DMS53 treated with DMSO at 0.1 percent for 48 hours (cell line): ENCODE measurements around the gene SEMA4A.
"Not testable (repeated sequence)": the region's sequence is repeated elsewhere in the genome, so short reads cannot be mapped to it uniquely, and the experiment has no call there.

Source experiments
- DNase-seq: peaks from one replicate; lab custom pipeline; 2025; ENCODE audit not compliant: unreplicated experiment; lab: John Stamatoyannopoulos, UW

SEMA4A gene

DNA sequence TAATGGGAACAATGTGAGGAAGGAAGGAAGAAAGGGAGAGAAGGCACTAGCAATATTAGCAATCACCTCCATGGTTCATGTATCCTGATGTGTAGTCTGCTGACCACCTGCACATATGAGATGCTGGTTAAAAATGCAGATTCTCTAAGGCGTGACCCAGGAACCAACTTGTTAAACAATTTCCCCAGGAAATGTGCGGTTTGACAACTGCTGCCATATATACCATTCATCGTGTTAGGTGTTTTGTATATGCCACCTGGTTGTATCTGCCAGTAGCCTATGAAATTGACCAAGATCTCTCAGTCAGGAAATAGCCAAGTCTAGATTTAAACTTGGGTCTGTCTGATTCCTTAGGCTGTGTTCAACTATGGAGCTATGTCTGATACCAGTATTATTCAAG is 4.1 kb downstream of the SEMA4A start:
- no peak for DNase-seq

DNA sequence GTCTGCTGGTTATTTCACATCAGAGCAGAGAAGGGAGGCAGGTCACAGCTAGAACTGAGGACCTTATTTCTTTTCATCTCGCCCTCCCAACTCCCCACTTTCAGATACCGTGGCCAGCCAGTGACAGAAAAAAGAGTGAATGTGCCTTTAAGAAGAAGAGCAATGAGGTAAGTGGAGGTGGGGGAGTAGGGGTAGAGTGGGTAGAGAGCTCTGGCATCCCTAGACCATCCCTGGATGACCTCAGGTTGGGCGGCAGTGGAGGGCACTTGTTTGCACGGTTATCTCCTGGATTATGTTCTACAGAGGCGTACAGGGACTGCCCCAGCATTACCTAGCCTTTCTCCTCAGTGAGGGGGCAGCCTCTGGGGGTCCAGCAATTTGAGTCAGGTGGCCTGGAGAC is 4.6 kb downstream of the SEMA4A start:
- no peak for DNase-seq

DNA sequence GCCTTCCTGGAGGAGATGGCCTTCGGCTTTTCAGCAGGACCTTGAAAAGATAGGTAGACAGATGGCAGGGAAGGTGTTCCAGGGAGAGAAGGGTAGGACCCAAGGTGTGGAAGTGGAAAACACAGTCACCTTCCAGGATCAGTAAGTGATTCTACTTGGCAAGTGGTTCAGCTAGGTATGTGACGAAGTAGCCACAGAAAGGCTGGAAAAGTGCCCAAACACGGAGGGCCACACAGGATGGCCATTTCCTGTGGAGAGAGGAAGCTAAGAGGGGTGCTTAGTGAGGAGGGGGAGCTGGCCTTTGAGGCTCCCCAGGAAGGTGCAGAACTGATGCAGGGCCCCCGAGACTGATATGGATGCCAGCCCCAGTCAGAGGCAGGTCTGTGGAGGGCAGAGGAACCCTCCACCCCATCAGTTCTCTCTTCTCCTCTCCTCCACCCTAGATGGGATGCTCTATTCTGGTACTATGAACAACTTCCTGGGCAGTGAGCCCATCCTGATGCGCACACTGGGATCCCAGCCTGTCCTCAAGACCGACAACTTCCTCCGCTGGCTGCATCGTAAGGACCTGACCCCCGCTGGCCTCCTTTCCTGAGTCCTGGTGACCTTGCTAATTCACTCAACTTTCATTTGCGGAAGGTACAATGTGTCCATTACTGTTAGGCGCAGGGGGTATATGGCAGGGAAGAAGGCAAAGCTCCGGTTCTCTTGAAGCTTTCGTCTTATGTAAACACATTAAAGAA is 6.8 kb downstream of the SEMA4A start:
- no peak for DNase-seq

DNA sequence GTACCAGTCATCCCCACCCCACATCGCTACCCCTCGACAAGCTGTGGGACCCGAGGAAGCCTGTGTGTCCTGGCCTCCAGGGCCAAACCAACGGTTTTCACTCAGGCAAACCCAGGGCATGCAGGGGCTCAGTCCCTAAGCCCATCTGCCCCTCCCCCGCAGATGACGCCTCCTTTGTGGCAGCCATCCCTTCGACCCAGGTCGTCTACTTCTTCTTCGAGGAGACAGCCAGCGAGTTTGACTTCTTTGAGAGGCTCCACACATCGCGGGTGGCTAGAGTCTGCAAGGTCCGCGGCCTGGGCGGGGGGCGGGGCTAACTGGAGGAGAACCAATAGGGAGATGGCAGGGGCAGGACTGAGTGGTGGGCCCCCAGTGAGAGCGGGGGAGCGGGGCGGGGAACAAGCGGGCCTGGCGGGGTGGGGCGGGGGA is 7.4 kb downstream of the SEMA4A start:
- no peak for DNase-seq

DNA sequence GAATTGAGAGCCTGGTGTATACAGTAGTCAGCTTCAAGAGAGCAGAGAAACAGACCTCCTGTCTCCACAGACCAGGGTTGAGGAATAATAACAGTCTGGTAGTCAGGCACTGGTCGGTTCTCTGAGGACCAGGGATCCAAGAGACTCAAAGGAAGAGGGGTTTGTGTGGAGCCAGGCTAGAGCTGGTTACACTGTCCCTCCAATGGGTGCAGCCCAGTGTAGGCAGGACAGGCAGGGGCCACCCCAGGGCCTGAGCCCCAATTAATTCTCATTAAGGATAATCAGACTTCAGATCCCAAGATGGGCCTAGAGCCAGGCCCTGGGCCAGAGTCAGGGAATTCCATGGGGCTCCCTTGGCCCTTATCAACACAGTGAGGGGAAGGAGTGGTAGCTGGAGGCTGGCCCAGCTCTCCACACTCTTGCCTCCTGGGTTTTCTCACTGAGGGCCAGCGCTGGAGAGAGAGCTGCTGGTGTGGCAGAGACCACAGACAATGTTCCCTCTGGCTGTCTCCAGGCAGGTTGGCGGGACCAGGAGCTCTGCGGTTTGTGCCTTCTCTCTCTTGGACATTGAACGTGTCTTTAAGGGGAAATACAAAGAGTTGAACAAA is 9.1 kb downstream of the SEMA4A start:
- DNase-seq: no peak

DNA sequence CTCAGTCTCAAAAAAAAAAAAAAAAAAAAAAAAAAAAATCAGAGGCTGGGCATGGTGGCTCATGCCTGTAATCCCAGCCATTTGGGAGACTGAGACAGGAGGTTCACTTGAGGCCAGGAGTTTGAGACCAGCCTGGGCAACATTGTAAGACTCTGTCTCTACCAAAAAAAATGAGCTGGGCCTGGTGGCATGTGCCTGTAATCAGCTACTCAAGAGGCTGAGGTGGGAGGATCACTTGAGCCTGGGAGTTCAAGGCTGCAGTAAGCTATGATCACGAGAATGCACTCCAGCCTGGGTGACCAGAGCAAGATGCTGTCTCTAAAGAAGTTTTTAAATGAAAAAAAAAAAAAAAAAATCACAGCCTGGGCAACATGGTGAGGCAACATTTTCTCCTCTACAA is 10.3 kb downstream of the SEMA4A start:
- DNase-seq: no peak

DNA sequence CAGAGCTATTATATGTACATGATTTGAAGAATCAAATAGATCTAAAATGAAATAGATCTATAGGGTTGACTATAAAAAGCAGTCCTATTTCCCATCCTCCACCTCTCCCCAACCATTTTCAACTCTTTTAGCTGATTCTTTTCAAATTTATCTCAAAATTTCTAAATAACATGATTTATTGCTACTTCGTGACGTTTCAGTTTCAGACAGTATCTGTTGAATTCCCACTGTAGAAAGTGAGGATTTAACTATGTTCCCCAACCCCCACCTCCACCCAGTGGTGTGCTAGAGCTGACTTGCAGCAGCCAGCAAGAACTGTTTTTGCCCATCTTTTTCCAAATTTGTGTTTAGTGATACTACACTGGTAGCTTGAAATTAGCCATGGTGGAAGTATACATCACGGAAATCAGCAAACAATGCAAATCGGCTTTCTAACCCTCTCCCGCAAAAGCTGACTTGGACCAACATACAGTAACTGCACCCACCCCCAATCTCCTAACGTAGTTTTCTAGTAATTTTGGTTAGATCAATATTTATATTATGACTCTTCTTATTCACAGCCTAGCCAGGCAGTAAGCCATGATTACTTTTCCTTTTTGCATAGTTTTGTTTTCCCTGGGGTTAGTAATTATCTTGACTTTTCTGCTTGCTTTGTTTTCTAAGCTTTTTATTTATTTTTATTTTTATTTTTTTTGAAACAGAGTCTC is 10.9 kb downstream of the SEMA4A start:
- DNase-seq: no peak

DNA sequence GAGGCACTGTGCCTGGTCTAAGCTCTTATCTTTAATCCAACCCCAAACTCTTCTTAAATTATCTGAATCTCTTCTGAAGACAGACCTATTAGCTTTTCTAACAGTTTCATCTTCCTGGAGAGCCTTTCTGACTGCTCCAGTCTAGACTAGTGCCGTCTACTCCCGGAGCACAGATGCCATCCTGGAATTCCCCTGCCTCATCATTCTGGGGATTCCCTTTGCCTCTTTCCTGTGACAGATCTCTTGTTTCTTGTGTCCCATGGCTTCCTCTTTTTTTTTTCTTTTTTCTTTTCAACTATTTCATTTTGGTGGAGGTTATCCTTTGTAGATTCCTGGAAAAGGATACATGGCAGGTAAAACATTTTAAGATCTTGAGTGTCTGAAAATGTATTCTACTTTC is 11.7 kb downstream of the SEMA4A start:
- DNase-seq: no peak

DNA sequence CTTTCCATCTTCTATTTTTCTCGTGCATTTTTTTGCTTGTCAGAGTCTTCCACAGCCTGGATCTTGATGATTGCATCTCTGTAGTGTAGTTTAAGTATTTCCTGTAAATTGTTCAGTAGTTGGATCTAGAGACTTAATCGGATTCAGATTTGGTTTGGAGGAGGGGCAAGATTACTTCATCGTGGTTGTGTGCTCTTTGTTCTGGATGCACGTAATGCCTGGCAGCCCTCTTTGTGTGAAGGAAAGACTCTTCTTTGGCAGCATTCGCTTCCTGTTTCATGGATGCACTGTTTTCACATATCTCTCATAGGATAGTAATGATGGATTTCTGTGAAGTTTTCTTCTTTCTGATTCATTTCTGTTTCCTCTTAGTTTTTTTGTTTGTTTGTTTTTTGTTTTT is 14.2 kb downstream of the SEMA4A start:
- DNase-seq: no peak

DNA sequence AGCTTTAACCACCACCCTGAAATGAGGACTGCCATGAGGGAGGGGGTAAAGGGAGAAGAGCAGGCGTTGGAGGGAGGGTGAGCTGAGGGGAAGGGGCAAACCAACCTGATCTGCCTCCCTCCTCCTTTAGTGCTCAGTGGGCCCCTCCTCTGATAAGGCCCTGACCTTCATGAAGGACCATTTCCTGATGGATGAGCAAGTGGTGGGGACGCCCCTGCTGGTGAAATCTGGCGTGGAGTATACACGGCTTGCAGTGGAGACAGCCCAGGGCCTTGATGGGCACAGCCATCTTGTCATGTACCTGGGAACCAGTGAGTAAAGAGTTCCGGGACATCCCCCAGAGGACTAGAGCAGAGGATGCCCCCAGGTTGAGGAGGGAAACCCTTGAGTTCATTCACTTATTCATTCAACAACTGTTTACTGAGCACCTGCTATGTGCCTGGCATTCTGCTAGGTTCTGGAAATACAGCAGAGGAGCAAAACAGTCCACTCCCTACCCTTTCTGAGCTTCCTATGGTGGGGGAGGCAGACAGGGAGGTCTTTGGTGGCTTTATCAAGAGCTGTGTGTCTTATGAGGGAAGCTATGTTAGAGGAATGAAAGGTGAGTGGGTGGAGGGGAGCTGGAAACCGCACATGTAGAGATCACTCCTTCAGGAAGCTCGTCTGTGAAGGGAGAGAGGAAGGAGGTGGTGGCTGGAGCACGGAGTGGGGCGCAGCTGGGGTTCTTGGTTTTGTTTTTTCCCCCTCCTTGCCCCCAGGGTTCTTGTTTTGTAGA is 19.5 kb downstream of the SEMA4A start:
- no peak for DNase-seq

DNA sequence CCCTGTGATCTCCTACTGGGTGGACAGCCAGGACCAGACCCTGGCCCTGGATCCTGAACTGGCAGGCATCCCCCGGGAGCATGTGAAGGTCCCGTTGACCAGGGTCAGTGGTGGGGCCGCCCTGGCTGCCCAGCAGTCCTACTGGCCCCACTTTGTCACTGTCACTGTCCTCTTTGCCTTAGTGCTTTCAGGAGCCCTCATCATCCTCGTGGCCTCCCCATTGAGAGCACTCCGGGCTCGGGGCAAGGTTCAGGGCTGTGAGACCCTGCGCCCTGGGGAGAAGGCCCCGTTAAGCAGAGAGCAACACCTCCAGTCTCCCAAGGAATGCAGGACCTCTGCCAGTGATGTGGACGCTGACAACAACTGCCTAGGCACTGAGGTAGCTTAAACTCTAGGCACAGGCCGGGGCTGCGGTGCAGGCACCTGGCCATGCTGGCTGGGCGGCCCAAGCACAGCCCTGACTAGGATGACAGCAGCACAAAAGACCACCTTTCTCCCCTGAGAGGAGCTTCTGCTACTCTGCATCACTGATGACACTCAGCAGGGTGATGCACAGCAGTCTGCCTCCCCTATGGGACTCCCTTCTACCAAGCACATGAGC is 23.3 kb downstream of the SEMA4A start:
- DNase-seq: no peak

DNA sequence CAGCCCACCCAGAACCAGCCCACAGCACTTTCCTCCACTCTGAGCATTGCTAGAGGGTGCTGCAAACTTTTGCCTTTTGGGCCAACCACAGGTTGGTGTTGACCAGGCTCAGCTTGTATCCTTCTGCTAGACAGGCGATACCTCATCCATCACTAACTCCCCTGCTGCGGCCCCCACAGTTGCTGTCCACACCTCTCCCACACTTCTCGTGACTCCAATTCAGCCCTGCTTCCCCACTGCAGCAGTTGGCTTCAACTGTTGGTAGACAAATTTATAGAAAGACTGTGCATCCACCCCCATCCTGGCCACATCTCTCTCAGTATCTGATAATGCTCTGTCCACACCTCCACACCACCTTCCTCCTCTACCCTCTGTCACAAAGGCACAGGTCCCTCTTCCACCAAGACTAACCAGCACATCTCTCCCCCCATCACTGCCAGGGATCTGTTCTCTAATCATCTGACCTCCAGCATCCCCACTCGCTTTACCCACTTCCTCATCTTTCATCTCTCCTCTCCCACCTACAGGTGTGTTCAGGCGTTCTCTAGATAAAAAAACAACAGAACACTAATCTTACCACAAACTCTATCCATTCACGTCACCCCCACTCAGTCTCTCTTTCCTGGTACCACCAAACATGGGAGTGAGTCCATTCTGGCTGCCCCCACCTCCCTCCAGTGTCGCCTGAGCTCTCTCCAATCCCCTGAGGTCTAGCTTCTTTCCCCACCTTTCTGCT is 24.7 kb downstream of the SEMA4A start:
- DNase-seq: no peak

DNA sequence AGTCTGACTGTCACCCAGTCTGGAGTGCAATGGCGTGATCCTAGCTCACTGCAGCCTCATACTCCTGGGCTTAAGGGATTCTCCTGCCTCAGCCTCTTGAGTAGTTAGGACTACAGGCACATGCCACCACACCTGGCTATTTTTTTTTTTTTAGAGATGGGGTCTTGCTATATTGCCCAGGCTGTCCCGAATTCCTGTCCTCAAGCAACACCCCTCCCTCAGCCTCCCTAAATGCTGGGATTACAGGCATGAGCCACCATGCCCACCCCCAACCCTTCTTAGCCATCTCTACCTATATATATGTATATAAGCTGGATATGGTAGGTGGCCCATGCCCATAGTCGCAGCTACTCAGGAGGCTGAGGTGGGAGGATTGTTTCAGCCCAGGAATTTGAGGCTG is 27.1 kb downstream of the SEMA4A start:
- no peak for DNase-seq

DNA sequence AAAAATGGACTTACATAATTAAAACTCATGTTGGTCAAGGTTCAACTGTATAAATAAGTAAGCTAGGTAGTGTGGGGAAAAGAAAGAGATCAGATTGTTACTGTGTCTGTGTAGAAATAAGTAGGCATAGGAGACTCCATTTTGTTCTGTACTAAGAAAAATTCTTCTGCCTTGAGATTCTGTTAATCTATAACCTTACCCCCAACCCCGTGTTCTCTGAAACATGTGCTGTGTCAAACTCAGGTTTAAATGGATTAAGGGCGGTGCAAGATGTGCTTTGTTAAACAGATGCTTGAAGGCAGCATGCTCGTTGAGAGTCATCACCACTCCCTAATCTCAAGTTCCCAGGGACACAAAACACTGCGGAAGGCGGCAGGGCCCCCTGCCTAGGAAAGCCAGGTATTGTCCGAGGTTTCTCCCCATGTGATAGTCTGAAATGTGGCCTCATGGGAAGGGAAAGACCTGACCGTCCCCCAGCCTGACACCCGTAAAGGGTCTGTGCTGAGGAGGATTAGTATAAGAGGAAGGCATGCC is 28.1 kb downstream of the SEMA4A start:
- DNase-seq: not testable (repeated sequence)

DNA sequence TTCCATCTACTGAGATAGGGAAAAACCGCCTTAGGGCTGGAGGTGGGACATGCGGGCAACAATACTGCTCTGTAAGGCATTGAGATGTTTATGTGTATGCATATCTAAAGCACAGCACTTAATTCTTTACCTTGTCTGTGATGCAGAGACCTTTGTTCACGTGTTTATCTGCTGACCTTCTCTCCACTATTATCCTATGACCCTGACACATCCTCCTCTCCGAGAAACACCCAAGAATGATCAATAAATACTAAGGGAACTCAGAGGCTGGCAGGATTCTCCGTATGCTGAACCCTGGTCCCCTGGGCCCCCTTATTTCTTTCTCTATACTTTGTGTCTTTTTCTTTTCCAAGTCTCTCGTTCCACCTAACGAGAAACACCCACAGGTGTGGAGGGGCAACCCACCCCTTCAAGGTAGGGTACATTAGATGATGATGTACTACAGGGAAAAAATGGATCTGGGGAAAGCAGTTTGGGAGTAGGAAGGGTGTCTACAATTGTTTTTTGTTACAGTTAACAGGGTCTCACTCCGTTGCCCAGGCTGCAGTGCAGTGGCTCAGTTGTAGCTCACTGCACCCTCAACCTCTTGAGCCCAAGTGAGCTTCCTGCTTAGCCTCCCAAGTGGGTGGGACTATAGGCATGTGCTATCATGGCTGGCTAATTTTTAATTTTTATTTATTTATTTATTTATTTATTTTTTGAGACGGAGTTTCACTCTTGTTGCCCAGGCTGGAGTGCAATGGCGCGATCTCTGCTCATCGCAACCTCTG is 28.8 kb downstream of the SEMA4A start:
- not testable (repeated sequence) for DNase-seq

DNA sequence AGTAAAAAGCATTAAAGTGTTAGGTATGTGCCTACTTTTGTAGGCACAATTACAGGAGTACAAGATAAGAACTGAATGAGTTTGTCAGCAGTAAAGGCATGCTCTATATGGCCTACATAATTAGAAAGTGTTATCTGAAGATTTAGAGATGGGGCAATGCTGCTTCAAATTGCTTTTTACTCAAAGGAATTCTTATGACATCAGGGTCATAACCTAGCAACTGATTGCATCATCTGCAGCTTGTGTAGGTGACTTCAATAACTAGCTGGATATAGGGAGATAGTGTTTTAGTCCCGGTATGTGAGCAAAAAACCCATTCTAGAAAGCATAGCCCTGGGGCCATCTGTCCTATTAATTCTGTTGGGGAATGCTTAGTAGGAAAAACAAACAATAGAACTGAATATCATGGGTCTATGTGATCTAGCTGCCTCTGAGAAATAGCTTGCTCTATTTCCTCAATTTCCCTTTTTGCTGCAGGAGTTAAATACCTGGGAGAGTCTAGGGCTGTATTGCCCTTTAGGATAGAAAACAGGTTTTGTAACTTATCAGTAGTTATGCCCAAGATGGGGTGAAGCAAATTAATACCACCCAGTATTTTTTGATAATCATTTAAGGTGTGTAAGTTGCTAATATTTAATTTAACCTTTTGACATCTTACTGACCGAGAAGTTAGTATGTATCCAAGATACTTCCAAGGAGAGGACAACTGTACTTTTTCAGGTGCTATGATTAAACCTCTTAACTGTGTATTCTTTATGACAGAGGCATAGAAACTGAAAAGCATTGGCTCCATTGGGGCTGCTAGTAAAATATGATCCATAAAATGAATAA is 33.2 kb downstream of the SEMA4A start:
- DNase-seq: not testable (repeated sequence)

DNA sequence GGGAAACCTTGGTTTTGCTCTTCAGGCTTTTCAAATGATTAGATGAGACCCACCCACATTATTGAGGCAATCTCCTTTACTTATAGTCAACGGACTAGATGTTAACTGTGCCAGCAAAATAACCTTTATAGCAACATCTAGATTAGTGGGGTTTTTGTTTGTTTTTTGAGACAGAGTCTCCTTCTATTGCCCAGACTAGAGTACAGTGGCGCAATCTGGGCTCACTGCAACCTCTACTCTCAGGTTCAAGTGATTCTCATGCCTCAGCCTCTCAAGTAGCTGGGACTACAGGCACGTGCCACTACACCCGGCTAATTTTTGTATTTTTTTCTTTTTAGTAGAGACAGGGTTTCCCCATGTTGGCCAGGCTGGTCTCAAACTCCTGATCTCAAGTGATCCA is 36.9 kb downstream of the SEMA4A start:
- DNase-seq: not testable (repeated sequence)

DNA sequence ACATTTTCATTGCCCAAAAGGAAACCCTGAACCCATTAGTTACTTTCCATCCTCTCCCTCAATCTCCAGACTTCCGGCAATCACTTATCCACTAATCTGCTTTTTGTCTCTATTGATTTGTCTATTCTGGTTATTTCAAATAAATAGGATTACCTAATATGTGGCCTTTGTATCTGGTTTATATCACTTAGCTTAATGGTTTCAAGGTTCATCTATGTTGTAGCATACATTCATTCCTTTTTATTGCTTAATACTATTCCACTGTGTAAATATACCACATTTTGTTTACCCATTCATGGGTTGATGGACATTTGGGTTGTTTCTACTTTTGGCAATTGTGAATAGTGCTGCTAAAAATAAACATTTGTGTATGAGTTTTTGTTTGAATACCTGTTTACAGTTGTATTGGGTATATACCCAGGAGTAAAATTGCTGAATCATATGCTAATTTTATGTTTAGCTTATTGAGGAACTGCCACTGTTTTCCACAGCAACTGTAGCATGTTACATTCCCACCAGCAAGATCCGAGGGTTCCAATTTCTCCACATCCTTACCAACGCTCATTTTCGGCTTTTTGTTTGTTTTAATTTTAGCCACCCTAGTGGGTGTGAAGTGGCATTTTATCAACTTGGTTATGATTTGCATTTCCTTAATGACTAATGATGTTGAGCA is 38.0 kb downstream of the SEMA4A start:
- DNase-seq: no peak
